Astrocyte (in vitro differentiated cells and primary cell): ENCODE data around the gene ALDOB. TPM values are rescaled to one million over a fixed set of nuclear protein-coding genes. Genes with fewer than 3 reads are reported as not detected.

Experiments used
- DNase-seq: peaks from one replicate; pipeline ENCODE4 v3.0.0-alpha.2; 2010; ENCODE audit warnings: low read depth
- FAIRE-seq: peaks from 2 replicates; lab custom pipeline; 2011; peaks lifted over from hg19 to GRCh38; lab: Jason Lieb, UNC
- H2AFZ ChIP-seq: 2 replicates; pipeline ENCODE4 v1.6.0; 2012; ENCODE audit warnings: low read depth, low read length, inconsistent platforms
- H3K27ac ChIP-seq: 2 replicates; pipeline ENCODE4 v1.5.1; 2011; ENCODE audit warnings: low read depth, low read length, inconsistent platforms
- H3K27me3 ChIP-seq: 2 replicates; pipeline ENCODE4 v1.6.0; 2011; ENCODE audit warnings: low read length, inconsistent platforms; ENCODE audit not compliant: insufficient read depth
- H3K36me3 ChIP-seq: 2 replicates; pipeline ENCODE4 v1.5.1; 2011; ENCODE audit warnings: low read length, inconsistent platforms; ENCODE audit not compliant: insufficient read depth
- H3K4me1 ChIP-seq: 2 replicates; pipeline ENCODE4 v1.5.1; 2011; ENCODE audit warnings: low read length, inconsistent platforms; ENCODE audit not compliant: insufficient read depth
- H3K4me2 ChIP-seq: 2 replicates; pipeline ENCODE4 v1.6.0; 2012; ENCODE audit warnings: low read length, inconsistent platforms
- H3K4me3 ChIP-seq: 2 replicates; pipeline ENCODE4 v1.5.1; 2011; ENCODE audit warnings: low read depth, mild to moderate bottlenecking, low read length, inconsistent platforms; ENCODE audit not compliant: insufficient read depth
- H3K79me2 ChIP-seq: 2 replicates; pipeline ENCODE4 v1.6.0; 2012; ENCODE audit warnings: mild to moderate bottlenecking, low read length, inconsistent platforms; ENCODE audit not compliant: insufficient read depth
- H3K9ac ChIP-seq: 2 replicates; pipeline ENCODE4 v1.6.0; 2012; ENCODE audit warnings: mild to moderate bottlenecking, low read length, inconsistent platforms
- H3K9me3 ChIP-seq: 2 replicates; pipeline ENCODE4 v1.5.1; 2012; ENCODE audit warnings: low read depth, mild to moderate bottlenecking, low read length, inconsistent platforms; ENCODE audit not compliant: insufficient read depth
- H4K20me1 ChIP-seq: 2 replicates; pipeline ENCODE4 v1.6.0; 2012; ENCODE audit warnings: low read length, inconsistent platforms; ENCODE audit not compliant: insufficient read depth
- H3K27ac Mint-ChIP-seq: one replicate; pipeline ENCODE4 v1.8.0; 2021; ENCODE audit warnings: mild to moderate bottlenecking, mixed read lengths; ENCODE audit not compliant: unreplicated experiment
- H3K27me3 Mint-ChIP-seq: one replicate; pipeline ENCODE4 v1.8.0; 2021; ENCODE audit warnings: low read depth, mixed read lengths; ENCODE audit not compliant: unreplicated experiment
- H3K36me3 Mint-ChIP-seq: one replicate; pipeline ENCODE4 v1.8.0; 2021; ENCODE audit warnings: low read depth, mixed read lengths; ENCODE audit not compliant: unreplicated experiment
- H3K4me1 Mint-ChIP-seq: one replicate; pipeline ENCODE4 v1.8.0; 2021; ENCODE audit warnings: low read depth, mixed read lengths; ENCODE audit not compliant: unreplicated experiment
- H3K4me3 Mint-ChIP-seq: one replicate; pipeline ENCODE4 v1.8.0; 2021; ENCODE audit warnings: mild to moderate bottlenecking, moderate library complexity, mixed read lengths; ENCODE audit not compliant: unreplicated experiment
- H3K9me3 Mint-ChIP-seq: one replicate; pipeline ENCODE4 v1.8.0; 2021; ENCODE audit warnings: mild to moderate bottlenecking, mixed read lengths; ENCODE audit not compliant: unreplicated experiment
- EZH2 ChIP-seq: IDR thresholded peaks from 2 replicates; pipeline ENCODE4 v1.6.1; 2012; ENCODE audit warnings: mild to moderate bottlenecking, low read length, inconsistent platforms; ENCODE audit not compliant: insufficient read depth
- total RNA-seq: library from RNA; stranded (reverse); gene quantifications from 2 replicates; pipeline ENCODE4 v1.2.1, GENCODE V29; 2021
- TF ChIP-seq, protein P1 (sequence below): IDR thresholded peaks from 2 replicates; pipeline ENCODE4 v1.5.1; 2011; ENCODE audit warnings: low read depth, mild to moderate bottlenecking, inconsistent platforms, low read length, moderate library complexity; ENCODE audit not compliant: insufficient read depth

The ALDOB gene
- total RNA-seq, 1 donor from 2014 or later: not detected

DNA sequence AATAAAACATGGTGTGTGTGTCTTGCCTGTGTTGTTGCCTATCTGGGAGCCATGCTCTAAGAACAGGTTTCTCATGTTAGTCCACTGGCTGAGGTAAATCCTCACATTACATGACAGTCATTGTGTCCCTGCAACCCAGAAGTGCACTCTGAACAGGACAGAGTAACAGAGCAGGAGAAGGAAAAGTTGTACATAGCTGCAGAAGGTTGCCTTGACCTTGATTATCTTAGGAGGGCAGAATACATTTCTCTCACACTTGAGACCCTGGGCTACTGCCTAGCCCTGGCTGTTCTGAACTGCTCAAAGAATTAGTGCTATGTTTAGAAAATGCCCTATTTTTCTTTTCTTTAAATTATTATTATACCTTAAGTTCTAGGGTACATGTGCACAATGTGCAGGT is 20.0 kb downstream of the ALDOB start:
- no peak overlapping the region for H3K27ac Mint-ChIP-seq
- H3K4me2 ChIP-seq: no peak overlapping the region
- TF ChIP-seq EZH2: no peak
- TF ChIP-seq, protein P1, sequence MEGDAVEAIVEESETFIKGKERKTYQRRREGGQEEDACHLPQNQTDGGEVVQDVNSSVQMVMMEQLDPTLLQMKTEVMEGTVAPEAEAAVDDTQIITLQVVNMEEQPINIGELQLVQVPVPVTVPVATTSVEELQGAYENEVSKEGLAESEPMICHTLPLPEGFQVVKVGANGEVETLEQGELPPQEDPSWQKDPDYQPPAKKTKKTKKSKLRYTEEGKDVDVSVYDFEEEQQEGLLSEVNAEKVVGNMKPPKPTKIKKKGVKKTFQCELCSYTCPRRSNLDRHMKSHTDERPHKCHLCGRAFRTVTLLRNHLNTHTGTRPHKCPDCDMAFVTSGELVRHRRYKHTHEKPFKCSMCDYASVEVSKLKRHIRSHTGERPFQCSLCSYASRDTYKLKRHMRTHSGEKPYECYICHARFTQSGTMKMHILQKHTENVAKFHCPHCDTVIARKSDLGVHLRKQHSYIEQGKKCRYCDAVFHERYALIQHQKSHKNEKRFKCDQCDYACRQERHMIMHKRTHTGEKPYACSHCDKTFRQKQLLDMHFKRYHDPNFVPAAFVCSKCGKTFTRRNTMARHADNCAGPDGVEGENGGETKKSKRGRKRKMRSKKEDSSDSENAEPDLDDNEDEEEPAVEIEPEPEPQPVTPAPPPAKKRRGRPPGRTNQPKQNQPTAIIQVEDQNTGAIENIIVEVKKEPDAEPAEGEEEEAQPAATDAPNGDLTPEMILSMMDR: no peak
- no peaks in the 10 kb centered on the region for H3K27me3 ChIP-seq
- H3K9ac ChIP-seq: no peak overlapping the region
- peaks cover 4% of the 10 kb centered on the region for H3K4me1 Mint-ChIP-seq
- H2AFZ ChIP-seq: no peak overlapping the region
- H3K4me3 ChIP-seq: no peak overlapping the region
- FAIRE-seq (no peak), DNase-seq (no peak)
- peaks cover 8% of the 10 kb centered on the region for H3K36me3 Mint-ChIP-seq
- H3K4me1 ChIP-seq: no peaks in the 10 kb centered on the region
- no peak overlapping the region for H3K27ac ChIP-seq
- H4K20me1 ChIP-seq: no peaks in the 10 kb centered on the region
- no peaks in the 10 kb centered on the region for H3K79me2 ChIP-seq
- peaks cover 13% of the 10 kb centered on the region for H3K9me3 Mint-ChIP-seq
- H3K9me3 ChIP-seq: no peaks in the 10 kb centered on the region
- H3K36me3 ChIP-seq: no peaks in the 10 kb centered on the region
- no peaks in the 10 kb centered on the region for H3K27me3 Mint-ChIP-seq
- no peak overlapping the region for H3K4me3 Mint-ChIP-seq

DNA sequence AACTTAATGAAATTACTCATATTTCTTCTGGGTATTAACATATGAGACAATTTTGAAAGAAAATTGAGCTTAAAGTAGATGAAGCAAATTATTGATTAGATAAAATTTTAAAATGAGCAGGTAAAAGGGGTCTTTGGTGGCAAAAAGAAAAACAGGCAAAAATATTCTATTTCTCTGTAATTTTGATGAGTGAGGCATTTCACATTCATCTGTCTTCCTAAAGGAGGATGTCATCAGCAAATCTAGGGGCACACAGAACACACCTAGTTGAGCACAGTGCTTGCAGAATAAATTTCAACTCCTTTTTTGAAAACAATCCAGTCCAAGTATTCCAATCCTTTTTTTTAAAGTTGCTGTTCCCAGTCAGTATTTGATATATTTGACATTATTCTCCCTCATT is 20.7 kb downstream of the ALDOB start:
- Histone ChIP-seq H3K79me2 (no peaks in the 10 kb centered on the region), H3K27ac (no peak overlapping the region), H3K4me3 (no peak overlapping the region), H3K9me3 (peaks cover 5% of the 10 kb centered on the region), H3K4me1 (no peaks in the 10 kb centered on the region), H3K36me3 (no peaks in the 10 kb centered on the region), H4K20me1 (no peaks in the 10 kb centered on the region), H2AFZ (no peak overlapping the region), H3K9ac (no peak overlapping the region), H3K4me2 (no peak overlapping the region), H3K27me3 (no peaks in the 10 kb centered on the region)
- TF ChIP-seq, protein P1: no peak
- TF ChIP-seq EZH2: no peak
- H3K4me1 Mint-ChIP-seq: peaks cover 4% of the 10 kb centered on the region
- peaks cover 14% of the 10 kb centered on the region for H3K36me3 Mint-ChIP-seq
- FAIRE-seq: no peak
- no peak overlapping the region for H3K27ac Mint-ChIP-seq
- no peaks in the 10 kb centered on the region for H3K27me3 Mint-ChIP-seq
- DNase-seq: no peak
- peaks cover 20% of the 10 kb centered on the region for H3K9me3 Mint-ChIP-seq
- H3K4me3 Mint-ChIP-seq: no peak overlapping the region

DNA sequence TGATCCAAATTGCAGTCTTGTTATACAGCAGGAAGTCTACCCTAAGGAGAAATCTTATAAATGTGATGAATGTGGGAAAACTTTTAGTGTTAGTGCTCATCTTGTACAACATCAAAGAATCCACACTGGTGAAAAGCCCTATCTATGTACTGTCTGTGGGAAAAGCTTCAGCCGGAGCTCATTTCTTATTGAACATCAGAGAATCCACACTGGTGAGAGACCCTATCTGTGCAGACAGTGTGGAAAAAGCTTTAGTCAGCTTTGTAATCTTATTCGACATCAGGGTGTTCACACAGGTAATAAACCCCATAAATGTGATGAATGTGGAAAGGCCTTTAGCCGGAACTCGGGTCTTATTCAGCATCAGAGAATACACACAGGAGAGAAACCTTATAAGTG is 26.5 kb downstream of the ALDOB start:
- peaks cover 5% of the 10 kb centered on the region for H3K79me2 ChIP-seq
- no peaks in the 10 kb centered on the region for H3K4me1 ChIP-seq
- no peaks in the 10 kb centered on the region for H4K20me1 ChIP-seq
- no peaks in the 10 kb centered on the region for H3K4me1 Mint-ChIP-seq
- no peak overlapping the region for H3K27ac Mint-ChIP-seq
- H3K27ac ChIP-seq: no peak overlapping the region
- H3K9ac ChIP-seq: no peak overlapping the region
- H3K27me3 Mint-ChIP-seq: no peaks in the 10 kb centered on the region
- H3K9me3 ChIP-seq: peaks cover 38% of the 10 kb centered on the region
- H3K36me3 ChIP-seq: peaks cover 40% of the 10 kb centered on the region
- H3K9me3 Mint-ChIP-seq: peaks cover 67% of the 10 kb centered on the region
- no peak for FAIRE-seq
- H3K27me3 ChIP-seq: no peaks in the 10 kb centered on the region
- no peak overlapping the region for H3K4me3 ChIP-seq
- H3K4me2 ChIP-seq: no peak overlapping the region
- no peak overlapping the region for H3K4me3 Mint-ChIP-seq
- H3K36me3 Mint-ChIP-seq: peaks cover 60% of the 10 kb centered on the region
- no peak for TF ChIP-seq EZH2
- no peak for DNase-seq
- no peak overlapping the region for H2AFZ ChIP-seq
